Lung (tissue), 12 donors: Measurements from ENCODE around the gene PACRG. TPM values are rescaled to one million over a fixed set of nuclear protein-coding genes. Genes with fewer than 3 reads are reported as not detected.

ENCODE experiments used
- ATAC-seq: fragments of 200-7000 bp; cut with Tn5 transposase; one replicate; pipeline ENCODE4 v1.9.1; 2020; ENCODE audit warnings: moderate number of reproducible peaks; ENCODE audit not compliant: insufficient read depth, low FRiP score
- DNase-seq, 3 donors: peaks; one replicate each; pipeline ENCODE4 v3.0.0-alpha.2; 2013 to 2017
- H3K27ac ChIP-seq, 2 donors: one replicate each; pipeline ENCODE4 v1.5.1; 2013; ENCODE audit warnings: mild to moderate bottlenecking in 2 of 2, moderate library complexity in 2 of 2, control low read depth in 1 of 2, inconsistent platforms in 1 of 2, low read depth in 1 of 2, low read length in 1 of 2
- H3K27me3 ChIP-seq, 3 donors: one replicate each; pipeline ENCODE4 v1.5.1; 2013; ENCODE audit warnings: low read length in 2 of 3; ENCODE audit not compliant: control insufficient read depth in 3 of 3, insufficient read depth in 3 of 3
- H3K36me3 ChIP-seq, 4 donors: one replicate each; pipeline ENCODE4 v1.5.1; 2013; ENCODE audit warnings: low read length in 4 of 4, mild to moderate bottlenecking in 1 of 4, moderate library complexity in 1 of 4; ENCODE audit not compliant: control insufficient read depth in 4 of 4, insufficient read depth in 4 of 4
- H3K4me1 ChIP-seq, 5 donors: one replicate each; pipeline ENCODE4 v1.5.1; 2013; ENCODE audit warnings: low read length in 5 of 5, mild to moderate bottlenecking in 2 of 5, moderate library complexity in 1 of 5; ENCODE audit not compliant: control insufficient read depth in 5 of 5, insufficient read depth in 5 of 5
- H3K4me3 ChIP-seq: one replicate; pipeline ENCODE4 v1.5.1; 2013; ENCODE audit warnings: mild to moderate bottlenecking, control low read depth, moderate library complexity
- H3K9ac ChIP-seq, 2 donors: one replicate each; pipeline ENCODE4 v1.5.1; 2013; ENCODE audit warnings: low read length in 2 of 2, control low read depth in 1 of 2; ENCODE audit not compliant: insufficient read depth in 1 of 2
- H3K9me3 ChIP-seq, 4 donors: one replicate each; pipeline ENCODE4 v1.5.1; 2013; ENCODE audit warnings: low read length in 3 of 4, mild to moderate bottlenecking in 1 of 4, moderate library complexity in 1 of 4; ENCODE audit not compliant: control insufficient read depth in 4 of 4, insufficient read depth in 3 of 4
- CTCF ChIP-seq: IDR thresholded peaks from 2 replicates; pipeline ENCODE4 v1.5.1; 2012; ENCODE audit warnings: mild to moderate bottlenecking; ENCODE audit errors: control extremely low read depth, extremely low read depth
- WGBS, 2 donors: extraction: QIAGEN DNeasy Blood & Tissue Kit; methylation state at CpG; one replicate each; pipeline ENCODE4 v1.1.7; 2013; 5-methylcytosine and 5-hydroxymethylcytosine counted together
- polyA plus RNA-seq, 2 donors: library from polyadenylated mRNA; stranded (reverse); fragments of 200-250 nt; gene quantifications; one replicate each; pipeline ENCODE4 v1.2.1, GENCODE V29; 2013
- total RNA-seq, 2 donors: library from RNA; depleted of rRNA in 1 of 2; stranded (reverse); fragments of >200 nt in 1 of 2; gene quantifications; one replicate each; pipeline ENCODE4 v1.2.1, GENCODE V29; 2014 to 2021
- donor health status: control.
- donor health status: control.
- donor health status: Bipolar disorder and iron deficiency.
- donor health status: healthy.
- donor health status: DM: yes; HTN: yes; CAD: no.

The PACRG gene
- total and polyA plus RNA-seq, 4 donors, result 3.8 to 26.6 (median 7.4) TPM

- no peak for TF ChIP-seq CTCF
- H3K36me3 ChIP-seq, result no peaks in the 10 kb centered on the region
- H3K4me3 ChIP-seq, result no peak overlapping the region
- peaks cover 0 to 4% (median 0%) of the 10 kb centered on the region in 5 donors for H3K4me1 ChIP-seq
- no peak overlapping the region for H3K27ac ChIP-seq
- H3K9me3 ChIP-seq, result no peaks in the 10 kb centered on the region
- WGBS, 2 donors, result 80 to 85% methylated on average over 6 of the region's 6 CpGs
- ATAC-seq, result no peak
- H3K9ac ChIP-seq, result no peak overlapping the region
- peak in 2 of 3 donors; percentile 15 to 26 for DNase-seq
- H3K27me3 ChIP-seq, result no peaks in the 10 kb centered on the region
These were observed 335.8 kb downstream of the PACRG start for GRCh38 chr6:163063561-163063960.

- no peak overlapping the region for H3K4me3 ChIP-seq
- H3K36me3 ChIP-seq, result no peaks in the 10 kb centered on the region
- peaks cover 0 to 4% (median 0%) of the 10 kb centered on the region in 5 donors for H3K4me1 ChIP-seq
- H3K9ac ChIP-seq, result no peak overlapping the region
- ATAC-seq (no peak), DNase-seq (peak in 1 of 3 donors; percentile 3)
- 92 to 93% methylated on average over 5 of the region's 5 CpGs for WGBS, 2 donors
- H3K9me3 ChIP-seq, result no peaks in the 10 kb centered on the region
- no peak overlapping the region for H3K27ac ChIP-seq
- no peaks in the 10 kb centered on the region for H3K27me3 ChIP-seq
- TF ChIP-seq CTCF, result no peak
These were observed 336.6 kb downstream of the PACRG start for GRCh38 chr6:163064397-163064796.

GRCh38 chr6:163066200-163066599 lies 338.4 kb downstream of the PACRG start:
- DNase-seq, result no peak
- H3K4me3 ChIP-seq, result no peak overlapping the region
- no peak overlapping the region for H3K9ac ChIP-seq
- no peak for TF ChIP-seq CTCF
- H3K27me3 ChIP-seq, result no peaks in the 10 kb centered on the region
- 94% methylated on average over 3 of the region's 3 CpGs for whole genome bisulfite sequencing, 2 donors
- no peak for ATAC-seq
- H3K9me3 ChIP-seq, result no peaks in the 10 kb centered on the region
- H3K4me1 ChIP-seq, result peaks cover 0 to 4% (median 0%) of the 10 kb centered on the region in 5 donors
- H3K36me3 ChIP-seq, result no peaks in the 10 kb centered on the region
- no peak overlapping the region for H3K27ac ChIP-seq

- no peaks in the 10 kb centered on the region for H3K4me1 ChIP-seq
- no peak overlapping the region for H3K9ac ChIP-seq
- no peak for TF ChIP-seq CTCF
- 86 to 90% methylated on average over 8 of the region's 8 CpGs for WGBS, 2 donors
- no peaks in the 10 kb centered on the region for H3K9me3 ChIP-seq
- H3K36me3 ChIP-seq, result no peaks in the 10 kb centered on the region
- no peaks in the 10 kb centered on the region for H3K27me3 ChIP-seq
- no peak overlapping the region for H3K27ac ChIP-seq
- no peak overlapping the region for H3K4me3 ChIP-seq
- ATAC-seq (no peak), DNase-seq (no peak)
These were observed 349.4 kb downstream of the PACRG start for GRCh38 chr6:163077134-163077533.
